OCI-LY1 (cell line): ENCODE data around the gene HJURP.
A peak's percentile ranks its signal among the peaks of the same experiment; 100 is the strongest.

Experiments used
- H2AFZ ChIP-seq: fragments of 200-600 bp; sonication (generic), shearing (Covaris generic); 2 replicates; pipeline ENCODE4 v1.6.0; 2014; ENCODE audit warnings: antibody characterized with exemption, mild to moderate bottlenecking, low read length
- H3F3A ChIP-seq: fragments of 200-600 bp; sonication (generic), shearing (Covaris generic); 2 replicates; pipeline ENCODE4 v1.6.0; 2014; ENCODE audit warnings: mild to moderate bottlenecking, antibody characterized with exemption, low read length, moderate library complexity; ENCODE audit not compliant: insufficient read depth
- H3K27ac ChIP-seq: fragments of 200-600 bp; sonication (generic); 2 replicates; pipeline ENCODE4 v1.5.1; 2014; ENCODE audit warnings: low read length, mixed run types, mild to moderate bottlenecking, low read depth; ENCODE audit not compliant: poor library complexity, severe bottlenecking
- H3K27me3 ChIP-seq: fragments of 200-600 bp; sonication (generic); 2 replicates; pipeline ENCODE4 v1.6.0; 2014; ENCODE audit warnings: antibody characterized with exemption, mild to moderate bottlenecking, low read length, moderate library complexity; ENCODE audit not compliant: insufficient read depth
- H3K36me3 ChIP-seq: fragments of 200-600 bp; sonication (generic); 2 replicates; pipeline ENCODE4 v1.6.1; 2014; ENCODE audit warnings: mild to moderate bottlenecking, antibody characterized with exemption, low read length, moderate library complexity, mixed read lengths; ENCODE audit not compliant: insufficient read depth
- H3K4me1 ChIP-seq: fragments of 200-600 bp; sonication (generic); 2 replicates; pipeline ENCODE4 v1.5.1; 2014; ENCODE audit warnings: mild to moderate bottlenecking, low read length, moderate library complexity; ENCODE audit not compliant: insufficient read depth, severe bottlenecking
- H3K4me2 ChIP-seq: fragments of 200-600 bp; sonication (generic), shearing (Covaris generic); 2 replicates; pipeline ENCODE4 v1.6.1; 2014; ENCODE audit warnings: low read length
- H3K4me3 ChIP-seq: fragments of 200-600 bp; sonication (generic); 2 replicates; pipeline ENCODE4 v1.5.1; 2014; ENCODE audit warnings: low read length, low read depth, mild to moderate bottlenecking, mixed read lengths; ENCODE audit not compliant: poor library complexity, severe bottlenecking
- H3K79me2 ChIP-seq: fragments of 200-600 bp; shearing (Covaris generic); 2 replicates; pipeline ENCODE4 v1.6.1; 2016; ENCODE audit warnings: mixed run types, low read length, mixed read lengths; ENCODE audit not compliant: insufficient read depth
- H3K9ac ChIP-seq: fragments of 200-600 bp; sonication (generic), shearing (Covaris generic); 2 replicates; pipeline ENCODE4 v1.6.1; 2014; ENCODE audit warnings: mild to moderate bottlenecking, low read length, mixed read lengths
- H3K9me2 ChIP-seq: fragments of 200-600 bp; sonication (generic), shearing (Covaris generic); 2 replicates; pipeline ENCODE4 v1.6.1; 2014; ENCODE audit warnings: low read depth, mild to moderate bottlenecking, low read length, mixed read lengths
- H3K9me3 ChIP-seq: fragments of 200-600 bp; shearing (Covaris generic); 2 replicates; pipeline ENCODE4 v1.6.1; 2014; ENCODE audit warnings: low read length, mixed read lengths
- H4K20me1 ChIP-seq: fragments of 200-600 bp; sonication (generic), shearing (Covaris generic); 2 replicates; pipeline ENCODE4 v1.6.0; 2016; ENCODE audit warnings: mild to moderate bottlenecking, low read length; ENCODE audit not compliant: insufficient read depth
- EZH2 ChIP-seq: fragments of 200-600 bp; sonication (generic), shearing (Covaris generic); IDR thresholded peaks from 2 replicates; pipeline ENCODE4 v1.8.0; 2017; ENCODE audit warnings: borderline replicate concordance, mixed run types, mild to moderate bottlenecking, antibody characterized with exemption, low read length, moderate library complexity, mixed read lengths
- TF ChIP-seq, protein P1 (sequence below): fragments of 200-600 bp; sonication (generic), shearing (Covaris generic); IDR thresholded peaks from 2 replicates; pipeline ENCODE4 v1.5.1; 2017; ENCODE audit warnings: mild to moderate bottlenecking, antibody characterized with exemption, low read length, moderate library complexity, mixed read lengths

Gene HJURP

DNA sequence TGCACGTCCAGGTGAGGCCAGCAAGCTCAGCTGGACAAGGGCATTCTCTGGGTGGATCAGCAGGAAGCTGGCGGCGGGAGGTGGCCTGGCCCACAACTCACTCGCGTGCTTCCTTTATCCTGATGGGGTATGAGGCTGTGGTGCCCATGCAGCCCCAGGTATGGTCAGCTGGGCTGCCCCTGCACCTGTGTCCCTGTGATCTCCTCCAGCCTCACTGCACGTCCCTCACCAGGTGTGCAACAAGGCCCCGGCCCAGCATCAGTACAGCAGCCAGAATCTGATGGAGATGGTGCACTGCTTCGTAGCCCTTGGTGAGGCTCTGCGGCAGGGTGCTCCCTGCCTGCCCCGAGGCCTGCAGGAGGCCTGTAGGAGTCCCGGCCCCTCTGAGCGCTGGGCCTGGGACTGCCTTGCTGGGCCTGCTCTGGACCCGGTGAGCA is 58.6 kb downstream of the HJURP start:
- no peaks in the 10 kb centered on the region for H3K9me2 ChIP-seq
- no peak for TF ChIP-seq EZH2
- TF ChIP-seq, protein P1, sequence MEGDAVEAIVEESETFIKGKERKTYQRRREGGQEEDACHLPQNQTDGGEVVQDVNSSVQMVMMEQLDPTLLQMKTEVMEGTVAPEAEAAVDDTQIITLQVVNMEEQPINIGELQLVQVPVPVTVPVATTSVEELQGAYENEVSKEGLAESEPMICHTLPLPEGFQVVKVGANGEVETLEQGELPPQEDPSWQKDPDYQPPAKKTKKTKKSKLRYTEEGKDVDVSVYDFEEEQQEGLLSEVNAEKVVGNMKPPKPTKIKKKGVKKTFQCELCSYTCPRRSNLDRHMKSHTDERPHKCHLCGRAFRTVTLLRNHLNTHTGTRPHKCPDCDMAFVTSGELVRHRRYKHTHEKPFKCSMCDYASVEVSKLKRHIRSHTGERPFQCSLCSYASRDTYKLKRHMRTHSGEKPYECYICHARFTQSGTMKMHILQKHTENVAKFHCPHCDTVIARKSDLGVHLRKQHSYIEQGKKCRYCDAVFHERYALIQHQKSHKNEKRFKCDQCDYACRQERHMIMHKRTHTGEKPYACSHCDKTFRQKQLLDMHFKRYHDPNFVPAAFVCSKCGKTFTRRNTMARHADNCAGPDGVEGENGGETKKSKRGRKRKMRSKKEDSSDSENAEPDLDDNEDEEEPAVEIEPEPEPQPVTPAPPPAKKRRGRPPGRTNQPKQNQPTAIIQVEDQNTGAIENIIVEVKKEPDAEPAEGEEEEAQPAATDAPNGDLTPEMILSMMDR = no peak
- no peaks in the 10 kb centered on the region for H4K20me1 ChIP-seq
- no peak overlapping the region for H3K9ac ChIP-seq
- H3K4me2 ChIP-seq = no peak overlapping the region
- H3K36me3 ChIP-seq = no peaks in the 10 kb centered on the region
- no peak overlapping the region for H3K4me3 ChIP-seq
- no peaks in the 10 kb centered on the region; the same call in 1 of the 2 replicates for H3K27me3 ChIP-seq
- no peaks in the 10 kb centered on the region for H3K9me3 ChIP-seq
- H3K79me2 ChIP-seq = no peaks in the 10 kb centered on the region
- H3K4me1 ChIP-seq = peaks cover 21% of the 10 kb centered on the region
- H3K27ac ChIP-seq = no peak overlapping the region
- no peaks in the 10 kb centered on the region for H3F3A ChIP-seq
- H2AFZ ChIP-seq = no peak overlapping the region

DNA sequence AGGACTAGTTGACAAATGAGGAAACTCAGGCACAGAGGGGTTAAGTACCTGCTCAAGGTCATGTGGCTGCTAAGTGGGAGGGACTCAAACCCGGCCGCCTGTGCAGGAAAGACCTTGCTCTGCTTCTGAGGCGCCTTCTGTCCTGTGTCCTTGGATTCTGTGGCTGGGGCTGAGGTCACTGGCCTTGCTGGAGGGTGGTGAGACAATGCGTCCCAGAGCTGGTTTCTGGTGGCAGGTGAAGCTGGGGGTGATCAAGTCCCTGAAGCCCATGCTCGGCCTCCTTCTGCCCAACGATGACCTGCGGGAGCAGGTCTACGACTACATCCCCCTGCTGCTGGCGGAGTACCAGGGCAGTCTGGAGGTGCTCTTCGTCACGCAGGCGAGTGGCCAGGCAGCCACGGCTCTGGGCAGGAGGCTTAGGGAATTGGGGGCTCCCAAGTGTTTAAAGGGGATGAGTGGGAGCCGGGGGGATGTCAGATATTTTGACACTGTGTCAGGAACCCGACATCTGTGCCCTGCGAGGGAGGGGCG is 60.1 kb downstream of the HJURP start:
- H3K36me3 ChIP-seq = no peaks in the 10 kb centered on the region
- no peaks in the 10 kb centered on the region for H3F3A ChIP-seq
- no peaks in the 10 kb centered on the region for H3K9me2 ChIP-seq
- no peaks in the 10 kb centered on the region for H3K9me3 ChIP-seq
- H3K27ac ChIP-seq = no peak overlapping the region
- peak overlapping the region; percentile 55 for H3K4me2 ChIP-seq
- no peaks in the 10 kb centered on the region for H3K79me2 ChIP-seq
- TF ChIP-seq EZH2 = no peak
- TF ChIP-seq, protein P1 = no peak
- H4K20me1 ChIP-seq = no peaks in the 10 kb centered on the region
- no peaks in the 10 kb centered on the region; the same call in 1 of the 2 replicates for H3K27me3 ChIP-seq
- peak overlapping the region; percentile 16; the same call in 1 of the 2 replicates for H3K9ac ChIP-seq
- no peak overlapping the region for H2AFZ ChIP-seq
- H3K4me1 ChIP-seq = peaks cover 21% of the 10 kb centered on the region
- H3K4me3 ChIP-seq = peak overlapping the region; percentile 51

DNA sequence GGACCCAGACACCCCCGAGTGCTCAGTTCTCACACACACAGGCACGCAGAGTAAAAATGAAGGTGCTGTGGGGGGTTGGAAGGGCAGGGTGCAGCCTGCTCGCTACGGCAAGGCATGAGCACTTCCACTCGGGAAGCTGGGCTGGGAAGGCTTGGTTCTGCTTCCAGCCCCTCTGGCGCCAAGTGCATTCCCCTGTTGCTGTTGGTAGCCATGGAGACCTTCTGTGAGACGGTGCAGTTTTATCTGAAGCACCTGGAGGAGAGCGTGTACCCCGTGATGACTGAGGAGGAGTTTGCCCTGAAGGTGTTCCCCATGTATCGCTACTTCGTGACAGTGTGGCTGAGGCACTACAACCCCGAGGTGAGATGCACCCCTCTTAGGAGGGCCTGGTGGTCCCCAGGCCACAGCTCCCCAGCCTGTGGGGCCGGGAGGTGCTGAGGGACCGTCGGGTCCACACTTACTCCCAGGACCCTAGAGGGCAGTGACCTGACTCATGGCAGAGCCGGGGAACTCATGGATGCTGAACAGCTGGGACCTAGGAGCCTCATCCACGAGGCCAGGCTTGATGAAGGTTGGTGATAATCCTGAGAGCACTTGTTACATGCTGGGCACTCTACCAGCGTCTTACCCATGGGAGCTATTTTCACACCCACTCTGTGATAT is 60.7 kb downstream of the HJURP start:
- H3K27me3 ChIP-seq = no peaks in the 10 kb centered on the region; the same call in 1 of the 2 replicates

More for the DNA sequence above, 60.7 kb downstream of the HJURP start:
- Histone ChIP-seq H3K9me3 (no peaks in the 10 kb centered on the region), H3K79me2 (no peaks in the 10 kb centered on the region), H2AFZ (no peak overlapping the region), H4K20me1 (no peaks in the 10 kb centered on the region), H3K9ac (no peak overlapping the region), H3F3A (no peaks in the 10 kb centered on the region), H3K4me1 (peaks cover 21% of the 10 kb centered on the region), H3K4me2 (peak overlapping the region; percentile 55; the same call in 1 of the 2 replicates), H3K4me3 (peak overlapping the region; percentile 51), H3K9me2 (no peaks in the 10 kb centered on the region), H3K36me3 (no peaks in the 10 kb centered on the region), H3K27ac (no peak overlapping the region)
- TF ChIP-seq, protein P1 = no peak
- TF ChIP-seq EZH2 = no peak
